ENCODE results near the gene GNB2. TPM values are rescaled to one million over a fixed set of nuclear protein-coding genes. Genes with fewer than 3 reads are reported as not detected.
"Not testable (repeated sequence)": the region's sequence is repeated elsewhere in the genome, so short reads cannot be mapped to it uniquely, and the experiment has no call there.

GNB2 gene
- total and polyA plus RNA-seq, 10 donors: 104 to 342 (median 242) TPM

GRCh38 chr7:100722480-100723212, 49.1 kb downstream of the GNB2 start:
- peaks cover 0 to 79% (median 41%) of the 10 kb centered on the region in 7 donors for H3K27me3 ChIP-seq (replicated peaks in 1 of 7)
- H3K4me1 ChIP-seq: peaks cover 0 to 27% (median 16%) of the 10 kb centered on the region in 6 donors
- TF ChIP-seq, protein P1, sequence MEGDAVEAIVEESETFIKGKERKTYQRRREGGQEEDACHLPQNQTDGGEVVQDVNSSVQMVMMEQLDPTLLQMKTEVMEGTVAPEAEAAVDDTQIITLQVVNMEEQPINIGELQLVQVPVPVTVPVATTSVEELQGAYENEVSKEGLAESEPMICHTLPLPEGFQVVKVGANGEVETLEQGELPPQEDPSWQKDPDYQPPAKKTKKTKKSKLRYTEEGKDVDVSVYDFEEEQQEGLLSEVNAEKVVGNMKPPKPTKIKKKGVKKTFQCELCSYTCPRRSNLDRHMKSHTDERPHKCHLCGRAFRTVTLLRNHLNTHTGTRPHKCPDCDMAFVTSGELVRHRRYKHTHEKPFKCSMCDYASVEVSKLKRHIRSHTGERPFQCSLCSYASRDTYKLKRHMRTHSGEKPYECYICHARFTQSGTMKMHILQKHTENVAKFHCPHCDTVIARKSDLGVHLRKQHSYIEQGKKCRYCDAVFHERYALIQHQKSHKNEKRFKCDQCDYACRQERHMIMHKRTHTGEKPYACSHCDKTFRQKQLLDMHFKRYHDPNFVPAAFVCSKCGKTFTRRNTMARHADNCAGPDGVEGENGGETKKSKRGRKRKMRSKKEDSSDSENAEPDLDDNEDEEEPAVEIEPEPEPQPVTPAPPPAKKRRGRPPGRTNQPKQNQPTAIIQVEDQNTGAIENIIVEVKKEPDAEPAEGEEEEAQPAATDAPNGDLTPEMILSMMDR (IDR thresholded peaks at IDR 0.05 in 8 of 11, conservative IDR thresholded peaks at IDR 0.05 in 3 of 11): no peak
- TF ChIP-seq POLR2AphosphoS5 (IDR thresholded peaks at IDR 0.05): no peak
- no peak for TF ChIP-seq POLR2A (IDR thresholded peaks at IDR 0.05)
- no peak for DNase-seq
- intact Hi-C loops (cut with DNase I; ENCODE audit: low total_unique reads): no loop called here
- no peak overlapping the region for H3K27ac ChIP-seq
- peaks cover 0 to 16% (median 7%) of the 10 kb centered on the region in 8 donors for H3K9me3 ChIP-seq
- WGBS, 5 donors: 79 to 87% (median 85%) methylated on average over 15 to 17 of the region's 17 CpGs
- no peaks in the 10 kb centered on the region for H3K36me3 ChIP-seq
- H3K4me3 ChIP-seq: no peak overlapping the region

GRCh38 chr7:100723732-100724275, 50.3 kb downstream of the GNB2 start:
- Histone ChIP-seq H3K27ac (no peak overlapping the region), H3K4me1 (peaks cover 0 to 27% (median 16%) of the 10 kb centered on the region in 6 donors), H3K27me3 (replicated peaks in 1 of 7) (peaks cover 0 to 74% (median 41%) of the 10 kb centered on the region in 7 donors), H3K36me3 (no peaks in the 10 kb centered on the region), H3K9me3 (peaks cover 0 to 6% (median 0%) of the 10 kb centered on the region in 8 donors), H3K4me3 (no peak overlapping the region)
- TF ChIP-seq, protein P1 (IDR thresholded peaks at IDR 0.05 in 8 of 11, conservative IDR thresholded peaks at IDR 0.05 in 3 of 11): no peak
- no peak for TF ChIP-seq POLR2AphosphoS5 (IDR thresholded peaks at IDR 0.05)
- no peak for TF ChIP-seq POLR2A (IDR thresholded peaks at IDR 0.05)
- DNase-seq: no peak
- 83 to 89% (median 84%) methylated on average over 13 to 16 of the region's 16 CpGs for WGBS, 5 donors
- intact Hi-C loops (cut with DNase I; ENCODE audit: low total_unique reads): no loop called here

DNA sequence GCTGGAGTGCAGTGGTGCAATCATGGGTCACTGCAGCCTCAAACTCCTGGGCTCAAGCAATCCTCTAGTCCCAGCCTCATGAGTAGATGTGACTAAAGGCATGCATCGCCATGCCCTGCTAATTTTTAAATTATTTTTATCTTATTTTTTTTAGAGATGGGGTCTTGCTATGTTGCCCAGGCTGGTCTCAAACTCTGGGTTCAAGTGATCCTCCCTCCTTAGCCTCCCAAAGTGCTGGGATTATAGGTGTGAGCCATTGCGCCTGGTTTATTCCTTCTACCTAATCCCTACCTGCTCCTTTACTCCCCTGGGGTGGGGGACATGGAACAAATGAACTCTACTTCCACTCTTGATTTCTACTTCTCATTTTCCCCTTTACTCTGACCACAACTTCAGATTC, 50.8 kb downstream of the GNB2 start:
- peaks cover 0 to 68% (median 41%) of the 10 kb centered on the region in 7 donors for H3K27me3 ChIP-seq (replicated peaks in 1 of 7)
- peaks cover 0 to 27% (median 16%) of the 10 kb centered on the region in 6 donors for H3K4me1 ChIP-seq
- DNase-seq; H3K4me3 ChIP-seq; H3K9me3 ChIP-seq; H3K36me3 ChIP-seq; H3K27ac ChIP-seq; intact Hi-C loops (cut with DNase I; ENCODE audit: low total_unique reads): not testable (repeated sequence)
- 91 to 98% (median 93%) methylated on average over 2 of the region's 2 CpGs for WGBS, 5 donors

DNA sequence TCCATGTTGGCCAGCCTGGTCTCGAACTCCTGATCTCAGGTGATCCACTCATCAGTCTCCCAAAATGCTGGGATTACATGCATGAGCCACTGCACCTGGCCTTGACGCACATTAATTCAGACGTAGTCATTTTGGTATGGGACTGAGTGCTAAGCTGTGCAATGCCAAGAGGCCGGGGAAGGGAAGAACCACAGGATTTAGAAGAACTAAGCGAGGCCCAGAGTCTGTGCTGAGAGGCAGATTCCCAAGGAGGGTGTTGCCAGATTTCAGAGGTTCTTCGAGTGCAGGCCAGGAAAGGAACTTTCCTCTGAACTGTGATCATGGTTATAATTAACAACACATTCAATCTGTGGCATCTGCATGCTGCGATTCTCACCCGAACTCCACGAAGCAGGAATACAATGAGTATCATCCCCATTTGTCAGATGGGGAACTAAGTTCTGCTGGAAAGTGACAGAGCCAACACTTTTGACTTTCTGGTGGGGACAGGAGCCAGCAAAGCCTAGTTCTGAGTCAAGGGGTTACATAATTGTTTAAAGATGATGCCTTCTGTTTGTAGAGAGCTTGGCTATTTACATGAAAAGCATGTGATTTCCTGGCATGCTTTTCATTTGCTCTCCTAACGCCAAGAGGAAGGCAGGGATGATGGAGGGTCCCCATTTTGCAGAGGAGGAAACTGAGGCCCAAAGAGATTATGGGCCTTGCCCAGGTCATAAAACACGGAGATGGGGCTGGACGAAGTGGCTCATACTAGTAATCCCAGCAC, 53.6 kb downstream of the GNB2 start:
- peaks cover 0 to 40% (median 17%) of the 10 kb centered on the region in 7 donors for H3K27me3 ChIP-seq (replicated peaks in 1 of 7)
- no peaks in the 10 kb centered on the region for H3K9me3 ChIP-seq
- H3K36me3 ChIP-seq: no peaks in the 10 kb centered on the region
- 64 to 74% (median 68%) methylated on average over 12 of the region's 12 CpGs for WGBS, 5 donors
- TF ChIP-seq, protein P1 (IDR thresholded peaks at IDR 0.05 in 8 of 11, conservative IDR thresholded peaks at IDR 0.05 in 3 of 11): no peak
- TF ChIP-seq POLR2AphosphoS5 (IDR thresholded peaks at IDR 0.05): no peak
- no peak for TF ChIP-seq POLR2A (IDR thresholded peaks at IDR 0.05)
- intact Hi-C loops (cut with DNase I; ENCODE audit: low total_unique reads): no loop called here
- peaks cover 0 to 10% (median 5%) of the 10 kb centered on the region in 6 donors for H3K4me1 ChIP-seq
- no peak overlapping the region for H3K4me3 ChIP-seq
- DNase-seq: no peak
- H3K27ac ChIP-seq: no peak overlapping the region

All from spleen (tissue), 11 donors.